HG02884 (cell line): ENCODE data around the gene DNMBP.
"Not testable (repeated sequence)": the region's sequence is repeated elsewhere in the genome, so short reads cannot be mapped to it uniquely, and the experiment has no call there.

Experiments used
- ATAC-seq: cut with Tn5 transposase; IDR thresholded peaks from one replicate; pipeline ENCODE4 v1.9.1; 2021; ENCODE audit warnings: mild to moderate bottlenecking, moderate library complexity; ENCODE audit not compliant: unreplicated experiment

The DNMBP gene

GRCh38 chr10:99958806-99959205 lies 50.9 kb downstream of the DNMBP start:
- no peak for ATAC-seq

- ATAC-seq, result no peak
Measured at GRCh38 chr10:99958302-99958701, 51.4 kb downstream of the DNMBP start.

DNA sequence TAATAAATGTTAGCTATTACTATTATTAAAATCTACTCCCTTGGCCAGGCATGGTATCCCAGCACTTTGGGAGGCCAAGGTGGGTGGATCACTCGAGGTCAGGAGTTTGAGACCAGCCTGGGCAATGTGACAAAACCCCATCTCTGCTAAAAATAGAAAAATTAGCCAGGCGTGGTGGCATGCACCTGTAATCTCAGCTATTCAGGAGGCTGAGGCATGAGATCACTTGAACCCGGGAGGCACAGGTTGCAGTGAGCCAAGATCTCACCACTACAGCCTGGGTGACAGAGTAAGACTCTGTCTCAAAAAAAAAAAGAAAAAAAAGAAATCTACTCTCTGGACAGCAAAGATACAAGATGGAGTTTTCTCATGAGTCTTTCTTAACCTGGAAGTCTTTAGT lies 56.2 kb downstream of the DNMBP start:
- not testable (repeated sequence) for ATAC-seq

GRCh38 chr10:99952799-99953198 lies 56.9 kb downstream of the DNMBP start:
- no peak for ATAC-seq

GRCh38 chr10:99946051-99946450 lies 63.7 kb downstream of the DNMBP start:
- ATAC-seq, result not testable (repeated sequence)

DNA sequence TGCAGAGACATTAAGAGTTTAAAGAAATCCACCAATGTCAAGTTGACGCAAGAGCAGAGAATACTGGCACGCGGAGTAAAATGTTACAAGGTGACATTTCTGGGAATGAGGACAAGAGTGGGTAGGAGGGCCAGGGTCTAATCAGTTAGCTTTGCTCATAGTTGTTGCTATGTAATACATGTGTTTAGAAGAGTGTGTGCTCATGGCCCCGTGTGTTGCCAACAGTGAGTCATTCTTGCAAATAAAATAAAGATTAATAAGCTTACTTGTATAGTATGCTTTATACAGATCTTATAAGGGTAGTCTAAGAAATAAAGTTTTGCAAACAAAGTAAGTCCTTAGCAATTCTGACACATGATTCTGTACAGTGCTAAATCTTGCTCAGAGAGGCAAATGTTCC lies 64.5 kb downstream of the DNMBP start:
- no peak for ATAC-seq

GRCh38 chr10:99944860-99945259 lies 64.9 kb downstream of the DNMBP start:
- ATAC-seq, result no peak

DNA sequence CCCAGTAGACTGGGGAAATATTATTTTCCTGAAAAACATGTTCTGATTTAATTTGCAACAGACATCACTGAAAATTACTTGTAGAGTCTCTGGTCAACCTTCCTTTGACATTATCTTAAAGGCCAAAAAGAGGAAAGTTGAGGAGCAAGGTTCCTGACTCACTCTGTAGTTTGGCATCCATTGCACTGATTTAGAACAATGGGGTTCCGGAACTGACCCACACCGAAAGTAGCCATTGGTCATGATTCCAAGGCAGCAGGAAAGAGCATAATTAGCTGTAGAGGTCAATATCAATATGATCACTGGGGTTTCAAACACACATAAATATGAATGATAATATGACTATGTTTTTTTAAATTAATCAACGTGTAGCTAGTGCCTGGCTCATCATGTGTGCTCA lies 65.8 kb downstream of the DNMBP start:
- no peak for ATAC-seq

- ATAC-seq, result no peak
Measured at GRCh38 chr10:99941942-99942820, 67.6 kb downstream of the DNMBP start.

- ATAC-seq, result peak; percentile 92
Measured at GRCh38 chr10:99938563-99938962, 71.2 kb downstream of the DNMBP start.

- ATAC-seq, result no peak
Measured at GRCh38 chr10:99937630-99938029, 72.1 kb downstream of the DNMBP start.

GRCh38 chr10:99932203-99932957 lies 77.4 kb downstream of the DNMBP start:
- ATAC-seq, result not testable (repeated sequence)

GRCh38 chr10:99930731-99931550 lies 78.8 kb downstream of the DNMBP start:
- no peak for ATAC-seq

DNA sequence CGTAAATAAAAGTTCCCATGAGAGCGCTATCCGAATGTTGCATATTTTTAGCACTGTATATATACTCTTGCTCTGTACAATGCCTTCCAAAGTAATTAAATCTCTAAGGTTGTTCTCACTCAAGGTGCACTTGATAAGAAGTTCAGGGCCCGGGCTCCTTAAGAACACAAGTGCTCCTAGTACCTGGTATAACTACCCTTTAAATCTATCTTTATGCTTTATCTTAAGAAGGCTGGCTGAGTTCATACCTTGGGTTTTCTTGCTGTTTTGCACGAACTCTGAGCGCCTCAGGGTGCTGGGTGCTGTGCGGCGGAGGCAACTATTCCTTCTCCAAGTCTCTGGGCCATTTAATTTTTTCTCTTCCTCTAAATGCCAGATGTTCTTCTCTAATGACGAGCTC lies 80.4 kb downstream of the DNMBP start:
- no peak for ATAC-seq

GRCh38 chr10:99927721-99928280 lies 81.9 kb downstream of the DNMBP start:
- no peak for ATAC-seq

- ATAC-seq, result no peak
Measured at GRCh38 chr10:99926925-99927720, 82.6 kb downstream of the DNMBP start.

DNA sequence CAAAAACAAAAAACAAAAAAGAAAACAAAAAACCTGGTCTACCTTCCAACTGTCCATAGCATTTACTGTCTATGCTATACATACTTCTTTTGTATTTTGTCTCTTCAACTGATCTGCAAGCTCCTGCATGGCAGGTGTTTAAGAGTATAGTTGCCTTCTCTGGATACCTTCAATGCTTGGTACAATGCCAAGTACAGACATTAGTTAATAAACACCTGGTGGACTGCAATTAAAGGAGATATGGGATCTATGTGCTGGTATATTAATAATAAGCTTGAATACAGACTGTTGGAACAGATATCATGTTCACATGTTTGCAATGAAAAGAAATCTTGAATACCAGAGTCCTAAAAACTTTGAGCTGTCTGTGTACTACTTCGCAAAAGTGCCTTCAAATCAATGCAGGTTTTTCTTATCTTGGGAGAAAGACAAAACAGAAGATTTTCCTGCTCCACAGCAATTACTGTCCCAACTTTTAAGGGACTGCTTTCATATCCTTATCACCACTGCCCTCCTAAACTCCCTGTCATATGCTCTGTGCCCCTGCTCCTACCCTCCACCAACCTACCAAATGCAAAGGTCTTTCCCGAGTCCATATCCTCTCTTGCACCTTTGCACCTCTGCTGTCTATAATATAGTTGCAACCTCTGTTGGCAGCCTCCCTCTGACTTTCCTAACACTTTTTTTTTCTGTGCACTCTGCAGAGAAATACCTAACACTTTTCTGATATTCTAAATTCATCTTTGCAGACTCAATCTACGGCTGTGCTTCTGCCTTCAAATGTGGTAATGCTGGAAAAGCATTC lies 85.1 kb downstream of the DNMBP start:
- no peak for ATAC-seq

DNA sequence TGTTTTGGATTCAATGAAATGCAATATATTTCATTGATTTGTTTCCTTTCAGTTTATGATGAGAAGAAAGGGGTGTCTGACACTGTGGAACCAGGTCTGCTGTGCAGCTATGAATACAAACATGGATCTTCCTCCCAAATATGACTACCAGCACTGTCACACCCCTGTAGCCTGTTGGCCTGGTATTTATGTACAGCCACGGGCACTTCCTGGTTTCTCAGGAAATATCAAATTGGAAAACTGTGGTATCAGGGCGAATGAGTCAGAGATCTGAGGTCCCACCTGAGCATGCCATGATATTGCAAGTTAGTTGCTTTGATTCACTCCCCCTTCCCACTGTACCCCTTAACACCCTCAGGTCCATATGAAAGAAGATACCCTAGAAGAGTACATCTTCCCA lies 87.8 kb downstream of the DNMBP start:
- no peak for ATAC-seq

DNA sequence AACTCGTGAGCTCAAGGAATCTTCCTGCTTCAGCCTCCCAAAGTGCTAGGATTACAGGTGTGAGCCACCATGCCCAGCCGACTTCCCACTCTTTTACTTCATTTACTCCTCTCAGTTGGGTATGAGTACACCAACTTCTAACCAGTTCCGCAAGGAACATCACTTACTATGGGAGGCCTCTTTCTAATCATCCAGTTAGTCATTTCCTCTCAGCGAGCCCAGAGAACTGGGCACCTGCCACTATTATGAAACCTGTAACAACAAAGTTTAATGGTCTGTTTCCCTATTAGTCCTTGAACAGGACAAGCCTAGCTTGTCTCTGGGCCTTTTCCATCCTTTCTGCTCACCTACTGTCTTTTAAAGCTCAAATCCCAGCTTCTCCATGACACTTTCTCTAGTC lies 88.8 kb downstream of the DNMBP start:
- ATAC-seq, result no peak
